GM13976 (cell line): ENCODE measurements around the gene TCHHL1.

Experiments
- DNase-seq: peaks from one replicate; pipeline ENCODE4 v3.0.0; 2012; ENCODE audit warnings: low spot score
- in situ Hi-C: fragments of 300-500 bp; cut with MboI; formaldehyde crosslinking; loops from one replicate; pipeline ENCODE4 v1.12.0; 2022; ENCODE audit warnings: low sequenced_read_pairs, mixed read lengths, inconsistent platforms; ENCODE audit not compliant: unreplicated experiment
- TF ChIP-seq, protein P1 (sequence below): IDR thresholded peaks from 2 replicates; pipeline ENCODE4 v1.5.1; 2012; ENCODE audit warnings: borderline replicate concordance, mild to moderate bottlenecking; ENCODE audit not compliant: insufficient read depth; ENCODE audit errors: extremely low read depth, missing control alignments, control extremely low read depth

TCHHL1 gene

DNA sequence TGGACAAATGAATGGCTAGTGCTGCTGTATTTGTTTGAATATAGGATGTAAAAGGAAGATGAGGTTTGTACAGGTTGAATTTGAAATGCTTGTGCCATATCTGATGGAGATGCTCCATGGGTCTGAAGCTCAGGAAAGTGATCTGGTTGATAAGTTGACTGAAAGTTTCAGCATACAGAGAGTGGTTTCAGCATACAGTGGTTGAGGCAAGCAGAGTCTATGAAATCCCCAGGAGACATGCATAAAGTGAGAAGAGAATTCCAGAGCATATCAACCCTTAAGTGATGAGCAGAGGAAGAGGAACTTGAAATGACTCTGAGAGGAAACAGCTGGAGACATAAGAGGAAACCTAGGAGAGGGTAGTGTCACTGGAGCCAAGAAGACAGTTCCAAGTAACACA, 21.7 kb downstream of the TCHHL1 start:
- in situ Hi-C loops = loop anchor here (10.0 kb wide), 1 partner anchor 378 kb away; no protein-coding TSS in a partner anchor
- TF ChIP-seq, protein P1, sequence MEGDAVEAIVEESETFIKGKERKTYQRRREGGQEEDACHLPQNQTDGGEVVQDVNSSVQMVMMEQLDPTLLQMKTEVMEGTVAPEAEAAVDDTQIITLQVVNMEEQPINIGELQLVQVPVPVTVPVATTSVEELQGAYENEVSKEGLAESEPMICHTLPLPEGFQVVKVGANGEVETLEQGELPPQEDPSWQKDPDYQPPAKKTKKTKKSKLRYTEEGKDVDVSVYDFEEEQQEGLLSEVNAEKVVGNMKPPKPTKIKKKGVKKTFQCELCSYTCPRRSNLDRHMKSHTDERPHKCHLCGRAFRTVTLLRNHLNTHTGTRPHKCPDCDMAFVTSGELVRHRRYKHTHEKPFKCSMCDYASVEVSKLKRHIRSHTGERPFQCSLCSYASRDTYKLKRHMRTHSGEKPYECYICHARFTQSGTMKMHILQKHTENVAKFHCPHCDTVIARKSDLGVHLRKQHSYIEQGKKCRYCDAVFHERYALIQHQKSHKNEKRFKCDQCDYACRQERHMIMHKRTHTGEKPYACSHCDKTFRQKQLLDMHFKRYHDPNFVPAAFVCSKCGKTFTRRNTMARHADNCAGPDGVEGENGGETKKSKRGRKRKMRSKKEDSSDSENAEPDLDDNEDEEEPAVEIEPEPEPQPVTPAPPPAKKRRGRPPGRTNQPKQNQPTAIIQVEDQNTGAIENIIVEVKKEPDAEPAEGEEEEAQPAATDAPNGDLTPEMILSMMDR = no peak
- no peak for DNase-seq

DNA sequence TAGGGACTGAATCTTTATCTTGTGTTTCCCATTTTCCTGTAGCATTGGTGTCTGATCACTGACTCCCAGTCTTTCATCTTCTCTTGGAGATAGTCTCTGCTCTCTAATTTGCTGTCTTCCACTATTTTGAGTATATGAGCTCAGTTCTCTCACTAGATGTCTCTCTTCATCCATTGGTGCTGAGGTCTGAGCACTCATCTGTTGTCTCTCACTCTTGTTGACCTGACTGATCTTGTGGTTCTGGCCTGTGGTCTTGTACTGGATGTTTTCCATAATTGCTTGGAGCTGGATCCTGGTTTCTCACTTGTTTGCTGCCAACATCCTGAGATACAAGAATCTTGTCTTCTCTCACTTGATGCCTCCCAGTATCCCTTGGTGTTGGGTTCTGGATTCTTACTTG, 26.9 kb downstream of the TCHHL1 start:
- DNase-seq = no peak
- in situ Hi-C loops = loop anchor here (10.0 kb wide), 1 partner anchor 383 kb away; no protein-coding TSS in a partner anchor
- TF ChIP-seq, protein P1 = no peak

DNA sequence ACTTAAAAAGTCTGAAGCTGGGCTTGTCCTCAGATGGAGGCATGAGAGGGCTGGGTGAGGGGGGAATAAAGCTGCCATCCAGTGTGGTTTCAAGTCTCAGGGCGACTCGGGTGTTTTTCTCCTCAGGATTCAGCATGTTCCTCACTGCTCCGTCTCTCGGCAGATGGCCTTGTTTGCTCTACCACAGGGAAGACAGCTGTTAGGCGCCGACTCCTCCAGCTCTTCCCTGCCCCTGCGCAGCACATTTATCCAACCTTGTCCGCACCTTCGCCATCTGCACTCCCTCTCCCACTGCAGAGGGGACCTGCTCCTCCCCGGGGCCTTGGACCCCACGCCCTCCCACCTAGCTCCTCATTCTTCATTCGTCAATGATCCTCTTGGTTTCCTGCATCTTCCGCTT, 35.5 kb downstream of the TCHHL1 start:
- no peak for DNase-seq
- TF ChIP-seq, protein P1 = no peak
- in situ Hi-C loops = loop anchor here (5.0 kb wide), 1 partner anchor 129 kb away; no protein-coding TSS in a partner anchor

DNA sequence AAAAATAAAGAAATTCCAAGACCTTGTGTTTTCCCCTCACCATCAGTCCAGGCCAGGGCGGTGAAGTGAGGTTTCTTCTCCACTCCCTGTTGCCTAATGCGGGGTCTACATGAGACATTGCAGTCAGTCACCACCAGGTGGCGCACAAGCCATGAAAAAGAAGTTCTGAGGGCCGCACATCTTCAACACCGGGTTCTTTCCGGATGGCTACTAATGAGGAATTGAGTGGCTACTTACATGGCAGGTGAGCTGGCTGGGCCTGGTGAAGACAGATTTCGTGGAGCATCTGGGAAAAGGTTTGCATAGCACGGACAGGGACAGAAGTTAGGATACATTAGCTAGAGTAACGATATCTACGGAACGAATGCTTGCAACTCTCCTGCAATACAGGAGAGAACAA, 36.3 kb downstream of the TCHHL1 start:
- TF ChIP-seq, protein P1 = peak; percentile 89
- DNase-seq = peak; percentile 73
- in situ Hi-C loops = loop anchor here (5.0 kb wide), 1 partner anchor 130 kb away; no protein-coding TSS in a partner anchor

DNA sequence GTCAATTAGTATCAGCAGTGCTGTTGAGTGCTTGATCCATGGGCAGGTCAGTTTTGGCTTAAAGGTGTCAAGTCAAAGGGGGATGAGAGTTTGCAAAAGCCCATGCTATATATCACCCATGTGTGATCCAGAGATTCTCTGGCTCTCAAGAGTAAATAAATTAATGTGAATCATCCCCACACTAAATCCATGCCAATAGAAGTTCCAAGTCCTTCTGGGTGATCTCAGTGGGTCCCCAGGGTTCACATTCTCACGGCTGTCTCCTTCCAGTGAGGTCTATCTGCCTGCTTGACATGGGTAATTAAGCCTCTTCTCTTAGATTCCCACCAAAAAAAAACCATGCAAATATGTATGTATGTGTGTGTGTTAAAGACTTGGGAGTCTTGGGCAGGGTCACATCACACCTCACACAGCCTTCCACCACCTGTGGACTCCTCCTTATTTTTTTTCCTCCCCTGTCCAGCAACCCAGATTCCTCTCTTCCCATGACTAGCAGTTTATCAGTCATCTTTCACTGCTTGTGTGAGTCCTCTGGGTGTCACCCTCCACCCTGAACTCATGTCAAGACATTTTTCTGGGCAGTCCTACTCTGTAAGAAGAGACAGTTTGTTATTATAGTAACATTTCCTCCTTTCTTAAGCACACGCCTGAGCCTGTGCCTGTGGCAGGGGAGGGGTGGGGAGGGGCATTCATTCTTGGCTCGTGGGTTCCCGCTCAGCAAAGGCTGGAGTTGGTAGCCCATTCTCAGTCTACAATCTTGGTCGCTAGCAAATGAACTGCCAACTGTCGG, 37.8 kb downstream of the TCHHL1 start:
- TF ChIP-seq, protein P1 = no peak
- DNase-seq = no peak
- in situ Hi-C loops = loop anchor here (5.0 kb wide), 1 partner anchor 131 kb away; no protein-coding TSS in a partner anchor

DNA sequence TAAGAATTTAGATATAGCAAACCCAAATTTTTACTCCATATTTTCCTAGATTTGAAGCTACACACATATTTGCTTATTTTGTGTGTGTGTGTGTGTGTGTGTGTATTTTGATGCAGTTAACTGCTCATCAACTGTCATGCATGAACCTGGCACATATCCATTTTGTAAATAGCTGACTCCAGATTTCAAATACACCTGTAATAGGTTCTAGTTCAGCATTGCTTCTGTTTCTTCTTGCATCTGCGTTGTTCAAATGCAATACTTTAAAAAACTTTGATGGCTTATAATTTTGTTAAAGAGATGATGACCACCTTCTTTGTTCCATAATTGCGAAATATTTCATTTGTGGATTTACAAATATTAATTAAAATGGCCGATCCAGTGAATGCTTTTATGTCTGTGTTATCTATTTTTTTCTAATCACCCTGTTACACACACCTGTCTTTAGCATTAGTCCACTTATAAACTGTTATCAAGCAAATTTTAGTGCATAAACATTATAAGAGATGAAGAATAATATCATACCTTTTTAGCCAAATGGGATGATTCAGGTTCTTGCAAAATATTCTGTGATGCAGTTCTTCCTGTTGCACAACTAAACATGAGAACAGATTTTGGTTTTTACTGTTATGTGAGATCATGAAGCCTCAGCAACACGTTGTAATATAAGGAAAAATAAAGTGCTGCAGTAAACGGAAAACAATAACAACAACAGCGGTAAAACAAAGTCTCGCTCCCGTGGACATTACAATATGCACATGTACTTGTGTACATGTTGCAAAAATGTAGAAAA, 39.4 kb downstream of the TCHHL1 start:
- TF ChIP-seq, protein P1 = no peak

More for the DNA sequence above, 39.4 kb downstream of the TCHHL1 start:
- no peak for DNase-seq
- in situ Hi-C loops = loop anchor here (5.0 kb wide), 1 partner anchor 133 kb away; no protein-coding TSS in a partner anchor
